Neural progenitor cell (in vitro differentiated cells): ENCODE measurements around the gene CNTNAP2. TPM values are rescaled to one million over a fixed set of nuclear protein-coding genes. Genes with fewer than 3 reads are reported as not detected.
A peak's percentile ranks its signal among the peaks of the same experiment; 100 is the strongest.

Experiments used
- DNase-seq: peaks from one replicate; pipeline ENCODE4 v3.0.0-alpha.2; 2016; ENCODE audit warnings: low spot score
- H2AFZ ChIP-seq: fragments of 200-600 bp; sonication (generic); replicated peaks from 2 replicates; pipeline ENCODE4 v1.6.1; 2016; ENCODE audit warnings: antibody characterized with exemption
- H3F3A ChIP-seq: fragments of 200-600 bp; sonication (generic); 2 replicates; pipeline ENCODE4 v1.6.1; 2016; ENCODE audit warnings: antibody characterized with exemption, low read depth
- H3K27ac ChIP-seq: fragments of 200-600 bp; sonication (generic); 2 replicates; pipeline ENCODE4 v1.5.1; 2016; ENCODE audit warnings: mild to moderate bottlenecking
- H3K27me3 ChIP-seq: fragments of 200-600 bp; sonication (generic); 2 replicates; pipeline ENCODE4 v1.6.1; 2016; ENCODE audit warnings: mild to moderate bottlenecking, moderate library complexity
- H3K36me3 ChIP-seq: fragments of 200-600 bp; sonication (generic); 2 replicates; pipeline ENCODE4 v1.5.1; 2016
- H3K4me1 ChIP-seq: fragments of 200-600 bp; sonication (generic); 2 replicates; pipeline ENCODE4 v1.6.1; 2016; ENCODE audit warnings: mixed run types
- H3K4me2 ChIP-seq: fragments of 200-600 bp; sonication (generic); 2 replicates; pipeline ENCODE4 v1.6.1; 2016
- H3K4me3 ChIP-seq: fragments of 200-600 bp; sonication (generic); 2 replicates; pipeline ENCODE4 v1.5.1; 2016
- H3K79me2 ChIP-seq: fragments of 200-600 bp; sonication (generic); 2 replicates; pipeline ENCODE4 v1.6.1; 2016; ENCODE audit warnings: low read depth
- H3K9ac ChIP-seq: fragments of 200-600 bp; sonication (generic); 2 replicates; pipeline ENCODE4 v1.6.1; 2016
- H3K9me3 ChIP-seq: fragments of 200-600 bp; sonication (generic); 2 replicates; pipeline ENCODE4 v1.5.1; 2016; ENCODE audit warnings: low read depth
- H4K20me1 ChIP-seq: fragments of 200-600 bp; sonication (generic); 2 replicates; pipeline ENCODE4 v1.6.1; 2016; ENCODE audit warnings: low read depth
- H3K27ac Mint-ChIP-seq: 3 replicates; pipeline ENCODE4 v1.8.0; 2021; ENCODE audit warnings: mixed read lengths
- H3K27me3 Mint-ChIP-seq: 2 replicates; pipeline ENCODE4 v1.8.0; 2022; ENCODE audit warnings: low read depth, mild to moderate bottlenecking, inconsistent platforms, moderate library complexity, mixed read lengths; ENCODE audit not compliant: insufficient read depth
- H3K36me3 Mint-ChIP-seq: 3 replicates; pipeline ENCODE4 v1.8.0; 2021; ENCODE audit warnings: mixed read lengths
- H3K4me1 Mint-ChIP-seq: 3 replicates; pipeline ENCODE4 v1.8.0; 2021; ENCODE audit warnings: mixed read lengths
- H3K4me3 Mint-ChIP-seq: 3 replicates; pipeline ENCODE4 v1.8.0; 2021; ENCODE audit warnings: mild to moderate bottlenecking, moderate library complexity, mixed read lengths
- H3K9me3 Mint-ChIP-seq: 3 replicates; pipeline ENCODE4 v1.8.0; 2020; ENCODE audit warnings: mixed read lengths
- EZH2 ChIP-seq: fragments of 200-600 bp; sonication (generic); IDR thresholded peaks from 2 replicates; pipeline ENCODE4 v1.6.1; 2017; ENCODE audit warnings: antibody characterized with exemption, mild to moderate bottlenecking, moderate library complexity
- EZH2phosphoT487 ChIP-seq: fragments of 200-600 bp; sonication (generic); IDR thresholded peaks from 2 replicates; pipeline ENCODE4 v1.6.1; 2017; ENCODE audit warnings: antibody characterized with exemption
- total RNA-seq: library from RNA; depleted of rRNA; stranded (reverse); fragments of >200 nt; gene quantifications from 2 replicates; pipeline ENCODE4 v1.2.3, GENCODE V29; 2015; ENCODE audit warnings: low replicate concordance
- TF ChIP-seq, protein P1 (sequence below): fragments of 200-600 bp; sonication (generic); IDR thresholded peaks from 2 replicates; pipeline ENCODE4 v1.5.1; 2017; ENCODE audit warnings: antibody characterized with exemption, mild to moderate bottlenecking

CNTNAP2 gene
- total RNA-seq, 1 donor from 2014 or later = 126 TPM

DNA sequence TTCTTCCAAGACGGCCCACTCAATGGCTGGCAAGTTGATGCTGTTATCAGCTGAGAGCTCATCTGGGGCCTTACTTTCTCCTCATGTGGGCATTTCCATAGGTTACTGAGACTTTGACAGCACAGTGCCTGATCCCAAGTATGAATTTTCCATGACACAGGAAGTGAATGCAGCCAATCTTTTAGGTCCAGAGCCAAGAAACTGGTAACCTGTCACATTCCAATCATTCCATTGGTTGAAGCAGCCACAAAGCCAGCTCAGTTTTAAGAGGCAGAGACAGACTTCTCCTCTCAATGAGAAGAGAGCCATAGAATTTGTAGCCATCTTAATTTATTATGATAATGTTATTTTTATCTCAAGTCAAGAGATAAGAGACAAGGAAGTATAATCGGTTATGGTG, 775.5 kb downstream of the CNTNAP2 start:
- H2AFZ ChIP-seq = peak overlapping the region; percentile 44
- no peaks in the 10 kb centered on the region for H3K9me3 Mint-ChIP-seq
- no peaks in the 10 kb centered on the region for H3K79me2 ChIP-seq
- H3K4me3 ChIP-seq = no peak overlapping the region
- H3K27me3 Mint-ChIP-seq = no peaks in the 10 kb centered on the region
- no peak overlapping the region for H3K9ac ChIP-seq
- no peaks in the 10 kb centered on the region for H3K36me3 Mint-ChIP-seq
- H3K4me3 Mint-ChIP-seq = no peak overlapping the region
- no peaks in the 10 kb centered on the region for H3K36me3 ChIP-seq
- H3K27ac ChIP-seq = no peak overlapping the region
- H3K4me2 ChIP-seq = no peak overlapping the region
- H3K27ac Mint-ChIP-seq = no peak overlapping the region
- DNase-seq = no peak
- no peaks in the 10 kb centered on the region for H4K20me1 ChIP-seq
- H3K27me3 ChIP-seq = no peaks in the 10 kb centered on the region
- no peak for TF ChIP-seq EZH2phosphoT487
- TF ChIP-seq, protein P1, sequence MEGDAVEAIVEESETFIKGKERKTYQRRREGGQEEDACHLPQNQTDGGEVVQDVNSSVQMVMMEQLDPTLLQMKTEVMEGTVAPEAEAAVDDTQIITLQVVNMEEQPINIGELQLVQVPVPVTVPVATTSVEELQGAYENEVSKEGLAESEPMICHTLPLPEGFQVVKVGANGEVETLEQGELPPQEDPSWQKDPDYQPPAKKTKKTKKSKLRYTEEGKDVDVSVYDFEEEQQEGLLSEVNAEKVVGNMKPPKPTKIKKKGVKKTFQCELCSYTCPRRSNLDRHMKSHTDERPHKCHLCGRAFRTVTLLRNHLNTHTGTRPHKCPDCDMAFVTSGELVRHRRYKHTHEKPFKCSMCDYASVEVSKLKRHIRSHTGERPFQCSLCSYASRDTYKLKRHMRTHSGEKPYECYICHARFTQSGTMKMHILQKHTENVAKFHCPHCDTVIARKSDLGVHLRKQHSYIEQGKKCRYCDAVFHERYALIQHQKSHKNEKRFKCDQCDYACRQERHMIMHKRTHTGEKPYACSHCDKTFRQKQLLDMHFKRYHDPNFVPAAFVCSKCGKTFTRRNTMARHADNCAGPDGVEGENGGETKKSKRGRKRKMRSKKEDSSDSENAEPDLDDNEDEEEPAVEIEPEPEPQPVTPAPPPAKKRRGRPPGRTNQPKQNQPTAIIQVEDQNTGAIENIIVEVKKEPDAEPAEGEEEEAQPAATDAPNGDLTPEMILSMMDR = no peak
- no peak for TF ChIP-seq EZH2
- no peaks in the 10 kb centered on the region for H3K9me3 ChIP-seq
- H3K4me1 Mint-ChIP-seq = no peaks in the 10 kb centered on the region
- H3K4me1 ChIP-seq = no peaks in the 10 kb centered on the region
- no peaks in the 10 kb centered on the region for H3F3A ChIP-seq

- no peak overlapping the region for H3K27ac ChIP-seq
- no peak overlapping the region for H3K9ac ChIP-seq
- H3K27ac Mint-ChIP-seq = no peak overlapping the region
- no peaks in the 10 kb centered on the region for H3K27me3 Mint-ChIP-seq
- H2AFZ ChIP-seq = no peak overlapping the region
- H3K4me2 ChIP-seq = no peak overlapping the region
- H3K4me3 ChIP-seq = no peak overlapping the region
- no peak overlapping the region for H3K4me3 Mint-ChIP-seq
- H3K27me3 ChIP-seq = no peaks in the 10 kb centered on the region
- H3K36me3 ChIP-seq = no peaks in the 10 kb centered on the region
- H3K9me3 Mint-ChIP-seq = no peaks in the 10 kb centered on the region
- no peaks in the 10 kb centered on the region for H3K9me3 ChIP-seq
- no peaks in the 10 kb centered on the region for H3K36me3 Mint-ChIP-seq
- no peaks in the 10 kb centered on the region for H3F3A ChIP-seq
- no peaks in the 10 kb centered on the region for H3K4me1 Mint-ChIP-seq
- TF ChIP-seq, protein P1 = no peak
- no peak for TF ChIP-seq EZH2
- TF ChIP-seq EZH2phosphoT487 = no peak
- no peaks in the 10 kb centered on the region for H3K79me2 ChIP-seq
- DNase-seq = no peak
- H3K4me1 ChIP-seq = no peaks in the 10 kb centered on the region
- H4K20me1 ChIP-seq = no peaks in the 10 kb centered on the region
These were observed 778.3 kb downstream of the CNTNAP2 start for GRCh38 chr7:146894927-146895326.

GRCh38 chr7:146902266-146902665, 785.7 kb downstream of the CNTNAP2 start:
- Mint-ChIP-seq H3K36me3 (no peaks in the 10 kb centered on the region), H3K27me3 (no peaks in the 10 kb centered on the region), H3K9me3 (no peaks in the 10 kb centered on the region), H3K4me1 (no peaks in the 10 kb centered on the region), H3K4me3 (no peak overlapping the region), H3K27ac (no peak overlapping the region)
- Histone ChIP-seq H3K79me2 (no peaks in the 10 kb centered on the region), H3K4me3 (no peak overlapping the region), H3K27ac (no peak overlapping the region), H3K4me1 (no peaks in the 10 kb centered on the region), H3K9me3 (no peaks in the 10 kb centered on the region), H3K9ac (no peak overlapping the region), H2AFZ (no peak overlapping the region), H4K20me1 (no peaks in the 10 kb centered on the region), H3K36me3 (no peaks in the 10 kb centered on the region), H3K27me3 (no peaks in the 10 kb centered on the region), H3F3A (no peaks in the 10 kb centered on the region), H3K4me2 (no peak overlapping the region)
- no peak for TF ChIP-seq EZH2phosphoT487
- TF ChIP-seq, protein P1 = no peak
- no peak for TF ChIP-seq EZH2
- no peak for DNase-seq
